GM18907 (cell line): Measurements from ENCODE around the gene ANKRD22.
"Not testable (repeated sequence)": the region's sequence is repeated elsewhere in the genome, so short reads cannot be mapped to it uniquely, and the experiment has no call there.

ENCODE experiments used
- ATAC-seq: cut with Tn5 transposase; IDR thresholded peaks from one replicate; pipeline ENCODE4 v1.9.1; 2021; ENCODE audit warnings: mild to moderate bottlenecking, moderate library complexity; ENCODE audit not compliant: unreplicated experiment

The ANKRD22 gene

GRCh38 chr10:88851706-88852105, at the start of gene ANKRD22:
Gene ANKRD22, minus strand, starts transcription at chr10:88851844. Its CDS starts 237 bp downstream, at chr10:88851607.
- ATAC-seq = no peak

GRCh38 chr10:88899886-88900285, 48.2 kb upstream of the ANKRD22 start:
- ATAC-seq = no peak

- no peak for ATAC-seq
Measured at GRCh38 chr10:88898727-88899126, 47.1 kb upstream of the ANKRD22 start.

- ATAC-seq = no peak
Measured at GRCh38 chr10:88896994-88897853, 45.6 kb upstream of the ANKRD22 start.

DNA sequence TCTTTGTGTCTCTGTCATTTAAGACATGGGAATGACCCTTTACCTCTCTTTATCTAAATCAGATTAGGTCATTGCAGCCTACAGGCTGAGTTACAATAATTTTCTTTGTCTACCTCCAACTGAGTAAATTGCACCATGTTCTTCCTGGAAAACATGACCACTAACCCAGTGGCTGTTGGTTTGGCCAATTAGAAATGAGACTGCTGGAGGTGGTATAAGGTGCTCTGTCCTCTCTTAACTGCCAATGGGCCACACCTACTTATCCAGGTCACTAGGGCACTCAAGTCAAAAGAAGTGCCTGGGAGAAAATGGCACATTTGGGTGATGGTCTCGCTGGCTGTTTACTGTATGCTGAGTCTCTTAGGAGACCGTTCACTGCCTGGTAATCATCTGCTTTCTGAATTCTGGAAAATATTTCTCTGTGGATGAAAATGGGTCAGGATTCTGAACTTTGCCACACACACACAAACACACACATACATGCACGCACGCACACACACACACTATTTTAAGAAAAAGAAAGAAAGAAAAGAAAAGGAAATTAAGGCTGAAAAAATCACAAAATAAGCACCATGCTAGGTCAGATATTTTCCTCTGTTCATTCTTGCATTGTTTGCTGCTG, 44.8 kb upstream of the ANKRD22 start:
- ATAC-seq = no peak

DNA sequence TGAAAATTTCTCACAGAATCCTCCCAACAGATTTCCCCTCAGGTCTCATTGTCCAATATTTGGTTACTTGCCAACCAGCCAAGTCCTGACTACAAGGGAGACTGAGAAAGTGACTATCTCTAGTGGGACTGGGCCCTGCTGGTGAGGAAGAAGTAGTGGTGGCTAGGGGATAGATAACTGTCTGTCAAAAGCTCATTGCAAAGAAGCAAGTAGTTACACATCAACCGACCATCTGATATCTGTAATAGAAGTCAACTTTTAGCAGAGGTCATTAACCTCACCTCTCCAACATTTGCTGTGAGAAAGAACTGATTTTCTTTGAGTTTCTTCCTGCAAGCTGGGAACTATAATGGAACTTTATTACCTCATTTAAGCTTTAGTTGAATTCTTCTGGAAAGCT, 43.6 kb upstream of the ANKRD22 start:
- no peak for ATAC-seq

- no peak for ATAC-seq
Measured at GRCh38 chr10:88893611-88894010, 42.0 kb upstream of the ANKRD22 start.

DNA sequence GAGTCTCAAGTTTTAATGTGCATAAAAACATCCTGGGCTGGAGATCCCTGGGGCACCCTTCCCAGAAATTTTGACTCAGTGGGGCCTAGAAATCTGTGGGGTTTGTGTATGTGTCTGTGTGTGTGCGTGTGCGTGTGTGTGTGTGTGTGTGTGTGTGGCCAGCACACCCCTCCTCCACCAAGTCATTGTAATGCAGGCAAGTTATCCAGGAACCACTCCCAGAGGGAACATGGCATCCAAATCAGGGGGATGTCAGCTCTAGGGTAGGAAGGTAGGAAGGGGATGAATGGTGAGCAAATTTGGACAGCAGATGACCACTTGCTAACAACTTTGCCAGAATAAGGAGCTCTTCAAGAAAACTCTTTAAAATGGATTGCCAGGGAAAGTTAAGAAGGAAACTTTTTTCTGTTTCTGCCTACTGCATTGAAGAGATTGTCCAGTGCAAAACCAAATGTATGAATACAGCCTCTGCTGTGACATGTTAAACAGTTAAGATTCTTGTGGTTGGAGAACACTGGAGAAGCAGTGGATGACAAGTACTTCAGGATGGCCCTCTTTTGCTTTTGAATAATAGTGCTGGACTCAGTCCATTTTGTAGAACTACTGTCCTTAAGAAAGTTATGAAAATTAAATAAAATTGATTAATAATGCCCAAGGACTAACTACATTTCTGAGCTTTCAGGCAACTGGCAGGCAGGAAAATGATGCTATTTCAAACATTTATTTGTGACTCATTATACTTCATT, 40.8 kb upstream of the ANKRD22 start:
- ATAC-seq = no peak

GRCh38 chr10:88890681-88891381, 39.2 kb upstream of the ANKRD22 start:
- no peak for ATAC-seq

GRCh38 chr10:88889559-88890337, 38.1 kb upstream of the ANKRD22 start:
- peak; percentile 58 for ATAC-seq

GRCh38 chr10:88888810-88889445, 37.3 kb upstream of the ANKRD22 start:
- no peak for ATAC-seq

DNA sequence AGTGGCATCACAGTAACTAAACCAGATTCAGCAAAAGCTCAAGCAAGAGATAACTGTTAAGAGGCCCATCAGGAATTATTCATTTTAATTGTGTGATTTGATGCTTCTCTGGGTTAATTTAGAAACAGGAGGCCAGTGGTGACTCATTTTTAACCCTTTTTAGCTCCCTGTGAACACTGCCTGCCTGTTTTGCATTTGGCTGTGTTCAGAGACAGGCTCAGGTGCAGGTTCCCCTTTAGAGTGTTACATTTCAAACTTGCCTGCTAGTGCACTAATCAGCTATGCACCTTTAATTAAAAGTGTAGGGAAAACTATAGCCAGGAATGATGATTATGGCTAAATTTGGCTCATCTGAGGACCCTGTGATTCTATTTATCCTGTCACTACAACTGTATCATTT, 34.9 kb upstream of the ANKRD22 start:
- peak; percentile 55 for ATAC-seq

- no peak for ATAC-seq
Measured at GRCh38 chr10:88883448-88883809, 31.8 kb upstream of the ANKRD22 start.

- ATAC-seq = not testable (repeated sequence)
Measured at GRCh38 chr10:88882646-88883447, 31.2 kb upstream of the ANKRD22 start.

DNA sequence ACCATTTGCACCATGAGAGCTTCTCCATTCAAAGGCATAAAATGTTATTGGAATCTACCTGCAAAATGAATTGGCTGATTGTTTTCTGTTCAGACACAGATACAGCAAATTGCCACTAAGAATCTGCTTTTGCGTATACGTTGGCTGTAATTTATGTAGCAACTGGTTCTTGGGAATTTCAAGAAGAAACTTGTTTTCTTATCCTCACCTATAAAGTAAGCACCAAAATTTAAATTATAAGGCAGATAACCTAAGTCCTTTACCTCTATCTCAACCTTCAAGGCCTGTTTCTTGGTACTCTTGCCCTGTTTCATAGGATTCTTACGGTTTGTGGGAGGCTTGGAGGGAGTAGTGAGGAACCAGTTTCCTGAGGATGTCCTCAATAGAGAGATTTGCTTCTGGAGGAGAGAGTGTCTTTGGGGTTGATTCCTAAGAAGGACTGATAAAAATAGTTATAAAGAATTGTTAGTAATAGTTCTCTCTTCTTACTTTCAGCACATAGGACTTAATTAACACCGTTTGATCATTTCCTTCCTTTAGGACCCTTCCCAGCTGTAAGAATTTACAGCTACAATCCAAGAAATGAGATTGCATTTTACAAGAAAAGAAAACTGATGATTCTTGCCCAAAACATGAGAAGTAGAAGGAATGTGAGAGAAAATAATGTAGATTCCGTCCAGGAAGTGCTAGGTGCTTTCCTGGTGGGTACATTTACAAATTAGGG, 30.4 kb upstream of the ANKRD22 start:
- ATAC-seq = no peak

GRCh38 chr10:88881320-88881719, 29.7 kb upstream of the ANKRD22 start:
- ATAC-seq = no peak

GRCh38 chr10:88880282-88881076, 28.8 kb upstream of the ANKRD22 start:
- peak; percentile 74 for ATAC-seq
